ENCODE data around the gene MAD1L1.

Gene MAD1L1

GRCh38 chr7:2144926-2145325 is 87.8 kb downstream of the MAD1L1 start:
- TF ChIP-seq CTCF (IDR thresholded peaks at IDR 0.05; ENCODE audit: low read depth, low read length) = no peak

GRCh38 chr7:2143981-2144595 is 88.7 kb downstream of the MAD1L1 start:
- in situ Hi-C loops (cut with HindIII; ENCODE audit: low sequenced_read_pairs) = no loop called here
- TF ChIP-seq CTCF (IDR thresholded peaks at IDR 0.05; ENCODE audit: low read depth, low read length) = no peak
- H3K4me3 ChIP-seq (ENCODE audit: low read depth, low read length) = no peak overlapping the region
- no peak for DNase-seq (ENCODE audit: low read depth, low spot score)

More at GRCh38 chr7:2144926-2145325, 87.8 kb downstream of the MAD1L1 start:
- no peak for DNase-seq (ENCODE audit: low read depth, low spot score)
- no peak overlapping the region for H3K4me3 ChIP-seq (ENCODE audit: low read depth, low read length)
- in situ Hi-C loops (cut with HindIII; ENCODE audit: low sequenced_read_pairs) = no loop called here

- no peak for DNase-seq (ENCODE audit: low read depth, low spot score)
- TF ChIP-seq CTCF (IDR thresholded peaks at IDR 0.05; ENCODE audit: low read depth, low read length) = no peak
- in situ Hi-C loops (cut with HindIII; ENCODE audit: low sequenced_read_pairs) = no loop called here
- no peak overlapping the region for H3K4me3 ChIP-seq (ENCODE audit: low read depth, low read length)
Measured at GRCh38 chr7:2143450-2143849, 89.3 kb downstream of the MAD1L1 start.

- DNase-seq (ENCODE audit: low read depth, low spot score) = no peak
- no peak for TF ChIP-seq CTCF (IDR thresholded peaks at IDR 0.05; ENCODE audit: low read depth, low read length)
- in situ Hi-C loops (cut with HindIII; ENCODE audit: low sequenced_read_pairs) = no loop called here
- no peak overlapping the region for H3K4me3 ChIP-seq (ENCODE audit: low read depth, low read length)
Measured at GRCh38 chr7:2142386-2142785, 90.4 kb downstream of the MAD1L1 start.

- TF ChIP-seq CTCF (IDR thresholded peaks at IDR 0.05; ENCODE audit: low read depth, low read length) = no peak
- no peak overlapping the region for H3K4me3 ChIP-seq (ENCODE audit: low read depth, low read length)
- DNase-seq (ENCODE audit: low read depth, low spot score) = no peak
- in situ Hi-C loops (cut with HindIII; ENCODE audit: low sequenced_read_pairs) = no loop called here
Measured at GRCh38 chr7:2141651-2142050, 91.1 kb downstream of the MAD1L1 start.

GRCh38 chr7:2141021-2141410 is 91.7 kb downstream of the MAD1L1 start:
- in situ Hi-C loops (cut with HindIII; ENCODE audit: low sequenced_read_pairs) = no loop called here
- TF ChIP-seq CTCF (IDR thresholded peaks at IDR 0.05; ENCODE audit: low read depth, low read length) = no peak
- no peak for DNase-seq (ENCODE audit: low read depth, low spot score)
- no peak overlapping the region for H3K4me3 ChIP-seq (ENCODE audit: low read depth, low read length)
